ENCODE results near the gene KCNK4. TPM values are rescaled to one million over a fixed set of nuclear protein-coding genes. Genes with fewer than 3 reads are reported as not detected.

The KCNK4 gene
- total and polyA plus RNA-seq, 2 of the 13 experiments (the other 11 are each of a cell fraction or from before 2014, with no cell fraction given) = not detected

- no peak for TF ChIP-seq NFAT5 (CRISPR knock-in tag; IDR thresholded peaks at IDR 0.05)
- TF ChIP-seq ZNF292 (CRISPR knock-in tag; IDR thresholded peaks at IDR 0.05; ENCODE audit: borderline replicate concordance, low read depth) = no peak
- no peak for TF ChIP-seq ZNF773 (CRISPR knock-in tag; IDR thresholded peaks at IDR 0.05; ENCODE audit: borderline replicate concordance)
- no peak for TF ChIP-seq ZNF460 (CRISPR knock-in tag; IDR thresholded peaks at IDR 0.05; ENCODE audit: borderline replicate concordance)
- no peak for TF ChIP-seq ZNF326 (CRISPR knock-in tag; IDR thresholded peaks at IDR 0.05; ENCODE audit: borderline replicate concordance)
- peak; percentile 5 for TF ChIP-seq AGO1 (IDR thresholded peaks at IDR 0.05; ENCODE audit: low read depth, low read length, poor library complexity, severe bottlenecking)
- no peak for TF ChIP-seq SIN3B (IDR thresholded peaks at IDR 0.05; ENCODE audit: low read length)
- no peak for TF ChIP-seq ZNF800 (CRISPR knock-in tag; IDR thresholded peaks at IDR 0.05)
- TF ChIP-seq EP300 (IDR thresholded peaks at IDR 0.05; ENCODE audit: low read depth in 2 of 2, low read length in 2 of 2) = no peak
- TF ChIP-seq EP300 (CRISPR knock-in tag; IDR thresholded peaks at IDR 0.05; ENCODE audit: borderline replicate concordance) = no peak
- TF ChIP-seq HNRNPLL (IDR thresholded peaks at IDR 0.05; ENCODE audit: low read depth, low read length, poor library complexity, severe bottlenecking) = no peak
- TF ChIP-seq SNAPC5 (CRISPR knock-in tag; IDR thresholded peaks at IDR 0.05; ENCODE audit: borderline replicate concordance) = no peak
- TF ChIP-seq PITX1 (CRISPR knock-in tag; IDR thresholded peaks at IDR 0.05) = no peak
- TF ChIP-seq HMGXB4 (CRISPR knock-in tag; IDR thresholded peaks at IDR 0.05; ENCODE audit: borderline replicate concordance in 1 of 2, low read depth in 1 of 2) = 0 out of 4 replicates have a peak, but pooled peaks of 1 of the 2 experiments have one; percentile 42
- TF ChIP-seq ZNF205 (CRISPR knock-in tag; IDR thresholded peaks at IDR 0.05) = no peak
- no peak for TF ChIP-seq CSRNP2 (CRISPR knock-in tag; conservative IDR thresholded peaks at IDR 0.05; ENCODE audit: low read depth)
- TF ChIP-seq MYC (CRISPR knock-in tag; IDR thresholded peaks at IDR 0.05; ENCODE audit: borderline replicate concordance) = peak; percentile 36; the same call in 1 of the 2 replicates
Measured at GRCh38 chr11:64251016-64251752, 39.9 kb upstream of the KCNK4 start, which contains the start of gene PLCB3 (continued).

All from HepG2 (cell line).